Left ventricle myocardium inferior (tissue), 1 donor: ENCODE measurements around the gene GLTPD2. TPM values are rescaled to one million over a fixed set of nuclear protein-coding genes. Genes with fewer than 3 reads are reported as not detected.

Experiments used
- DNase-seq: peaks from one replicate; pipeline ENCODE4 v3.0.0-alpha.2; 2020
- H3K27ac ChIP-seq: fragments of 200-600 bp; replicated peaks from 2 replicates; pipeline ENCODE4 v1.8.0; 2021
- H3K27me3 ChIP-seq: fragments of 200-600 bp; 2 replicates; pipeline ENCODE4 v1.8.0; 2021; ENCODE audit warnings: low read depth
- H3K36me3 ChIP-seq: fragments of 200-600 bp; 2 replicates; pipeline ENCODE4 v1.8.0; 2021
- H3K4me1 ChIP-seq: fragments of 200-600 bp; 2 replicates; pipeline ENCODE4 v1.8.0; 2021
- H3K4me3 ChIP-seq: fragments of 200-600 bp; 2 replicates; pipeline ENCODE4 v1.8.0; 2021; ENCODE audit warnings: mild to moderate bottlenecking, moderate library complexity
- H3K9me3 ChIP-seq: fragments of 200-600 bp; replicated peaks from 2 replicates; pipeline ENCODE4 v1.8.0; 2021
- intact Hi-C: fragments of 100-400 bp; cut with micrococcal nuclease; formaldehyde crosslinking; loops from one replicate; pipeline ENCODE4 v1.11.0; 2022
- total RNA-seq: library from RNA; stranded (reverse); fragmentation: NEBNext Ultra II Directional; extraction: Animal tissue kit (Norgen Biotek cat#: 25700); gene quantifications from one replicate; pipeline ENCODE4 v1.2.1, GENCODE V29; 2021
- TF ChIP-seq, protein P1 (sequence below): fragments of 200-600 bp; IDR thresholded peaks from 2 replicates; pipeline ENCODE4 v1.8.0; 2021; ENCODE audit warnings: antibody characterized with exemption, mild to moderate bottlenecking, borderline replicate concordance
- donor health status: DM: no; HTN: yes; CAD: no; lungs with severe emphysema.

Gene GLTPD2
- total RNA-seq, 1 donor from 2014 or later = not detected

DNA sequence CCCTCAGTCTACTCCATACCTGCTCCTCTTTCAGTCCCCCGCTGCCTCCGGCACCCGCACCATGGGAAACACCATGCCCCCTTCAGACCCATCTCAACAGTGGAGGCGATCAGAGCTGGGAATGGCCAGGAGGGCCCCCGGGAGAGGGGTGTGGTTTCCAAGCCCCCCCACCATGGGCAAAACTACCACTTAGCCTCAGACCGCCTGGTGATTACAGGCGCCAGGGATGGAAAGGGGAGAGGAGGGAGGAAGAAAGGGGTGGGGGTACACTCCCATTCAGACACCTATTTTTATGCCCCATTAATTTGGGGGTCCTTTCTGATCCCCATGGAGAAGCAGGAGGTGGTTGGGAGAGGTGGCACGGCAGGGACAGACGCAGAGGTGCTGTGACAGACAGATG, 13.5 kb downstream of the GLTPD2 start, which contains the start of gene C17orf114:
Gene C17orf114 (minus strand): TSS at position 101 of the 400 bp plus-strand sequence.
- Histone ChIP-seq H3K4me1 (peaks cover 14% of the 10 kb centered on the region), H3K36me3 (peaks cover 21% of the 10 kb centered on the region), H3K4me3 (no peak within 1 kb of the TSS), H3K9me3 (no peaks in the 10 kb centered on the region), H3K27me3 (no peaks in the 10 kb centered on the region), H3K27ac (no peak within 1 kb of the TSS)
- no peak for DNase-seq
- TF ChIP-seq, protein P1, sequence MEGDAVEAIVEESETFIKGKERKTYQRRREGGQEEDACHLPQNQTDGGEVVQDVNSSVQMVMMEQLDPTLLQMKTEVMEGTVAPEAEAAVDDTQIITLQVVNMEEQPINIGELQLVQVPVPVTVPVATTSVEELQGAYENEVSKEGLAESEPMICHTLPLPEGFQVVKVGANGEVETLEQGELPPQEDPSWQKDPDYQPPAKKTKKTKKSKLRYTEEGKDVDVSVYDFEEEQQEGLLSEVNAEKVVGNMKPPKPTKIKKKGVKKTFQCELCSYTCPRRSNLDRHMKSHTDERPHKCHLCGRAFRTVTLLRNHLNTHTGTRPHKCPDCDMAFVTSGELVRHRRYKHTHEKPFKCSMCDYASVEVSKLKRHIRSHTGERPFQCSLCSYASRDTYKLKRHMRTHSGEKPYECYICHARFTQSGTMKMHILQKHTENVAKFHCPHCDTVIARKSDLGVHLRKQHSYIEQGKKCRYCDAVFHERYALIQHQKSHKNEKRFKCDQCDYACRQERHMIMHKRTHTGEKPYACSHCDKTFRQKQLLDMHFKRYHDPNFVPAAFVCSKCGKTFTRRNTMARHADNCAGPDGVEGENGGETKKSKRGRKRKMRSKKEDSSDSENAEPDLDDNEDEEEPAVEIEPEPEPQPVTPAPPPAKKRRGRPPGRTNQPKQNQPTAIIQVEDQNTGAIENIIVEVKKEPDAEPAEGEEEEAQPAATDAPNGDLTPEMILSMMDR = no peak
- intact Hi-C loops = no loop called here

DNA sequence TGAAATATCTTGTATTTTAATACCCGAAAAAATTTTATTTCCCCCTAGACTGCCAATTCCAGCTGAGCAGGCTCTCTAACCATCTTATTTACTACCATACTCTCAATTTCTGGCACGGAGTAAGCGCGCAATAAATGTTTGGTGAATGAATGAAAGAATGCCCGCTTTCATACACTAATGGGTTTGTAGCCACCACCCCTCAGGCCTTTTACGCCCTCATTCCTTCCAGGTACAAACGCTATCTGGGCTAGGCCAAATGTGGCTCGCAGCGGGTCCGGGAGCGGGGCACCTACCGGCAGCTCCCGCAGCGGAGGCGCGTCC, 17.7 kb downstream of the GLTPD2 start:
- Histone ChIP-seq H3K36me3 (peaks cover 8% of the 10 kb centered on the region), H3K27ac (peak overlapping the region; percentile 88), H3K9me3 (no peaks in the 10 kb centered on the region), H3K4me3 (peak overlapping the region; percentile 88), H3K4me1 (peaks cover 41% of the 10 kb centered on the region), H3K27me3 (no peaks in the 10 kb centered on the region)
- intact Hi-C loops = no loop called here
- DNase-seq = no peak
- TF ChIP-seq, protein P1 = no peak

DNA sequence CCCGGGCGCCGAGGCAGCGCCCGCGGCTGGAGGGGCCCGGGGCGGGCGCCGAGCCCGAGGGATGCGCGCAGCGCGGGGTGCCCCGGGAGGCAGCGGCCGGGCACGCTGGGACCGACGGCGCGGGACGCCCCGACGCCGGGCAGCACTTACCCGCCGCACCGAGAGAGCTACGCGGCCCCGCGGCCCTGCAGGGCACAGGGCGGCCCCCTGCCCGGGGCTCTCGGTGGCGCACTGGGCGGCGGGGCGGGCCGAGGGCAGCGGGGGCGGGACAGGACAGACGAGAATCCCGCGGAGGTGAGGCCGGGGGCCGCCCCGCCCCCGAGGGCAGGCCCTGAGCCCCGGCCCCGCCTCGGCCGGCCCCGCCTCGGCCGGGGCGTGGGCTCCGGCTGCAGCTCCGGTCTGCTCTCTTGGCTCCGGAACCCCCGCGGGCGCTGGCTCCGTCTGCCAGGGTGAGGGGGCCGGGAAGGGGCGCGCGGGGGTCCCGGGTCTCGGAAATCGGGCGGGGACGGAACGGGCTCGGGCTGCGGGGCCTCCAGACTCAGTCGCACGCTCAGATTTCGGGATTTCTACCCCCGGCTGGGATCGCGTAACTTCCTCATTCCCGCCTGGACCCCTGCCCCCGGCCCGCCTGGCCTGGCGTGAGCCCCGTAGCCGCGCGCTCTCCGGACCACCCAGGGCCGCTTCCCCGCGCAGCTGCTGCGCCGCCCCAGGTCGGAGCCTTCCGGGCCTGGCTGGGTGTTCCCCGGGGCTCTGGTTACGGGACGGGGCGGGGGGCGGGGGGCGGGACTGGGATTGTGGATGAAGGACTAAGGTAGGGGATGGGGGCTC, 18.2 kb downstream of the GLTPD2 start, which contains the start of gene PLD2:
Gene PLD2 (plus strand): TSS at position 376 of the 828 bp plus-strand sequence. CDS start 621 bp downstream, outside the sequence.
- Histone ChIP-seq H3K9me3 (no peaks in the 10 kb centered on the region), H3K4me1 (peaks cover 46% of the 10 kb centered on the region), H3K36me3 (peaks cover 14% of the 10 kb centered on the region), H3K27ac (peak within 1 kb of the TSS; percentile 88), H3K4me3 (peak within 1 kb of the TSS; percentile 88), H3K27me3 (no peaks in the 10 kb centered on the region)
- TF ChIP-seq, protein P1 = no peak
- intact Hi-C loops = no loop called here
- peak; percentile 90 for DNase-seq

DNA sequence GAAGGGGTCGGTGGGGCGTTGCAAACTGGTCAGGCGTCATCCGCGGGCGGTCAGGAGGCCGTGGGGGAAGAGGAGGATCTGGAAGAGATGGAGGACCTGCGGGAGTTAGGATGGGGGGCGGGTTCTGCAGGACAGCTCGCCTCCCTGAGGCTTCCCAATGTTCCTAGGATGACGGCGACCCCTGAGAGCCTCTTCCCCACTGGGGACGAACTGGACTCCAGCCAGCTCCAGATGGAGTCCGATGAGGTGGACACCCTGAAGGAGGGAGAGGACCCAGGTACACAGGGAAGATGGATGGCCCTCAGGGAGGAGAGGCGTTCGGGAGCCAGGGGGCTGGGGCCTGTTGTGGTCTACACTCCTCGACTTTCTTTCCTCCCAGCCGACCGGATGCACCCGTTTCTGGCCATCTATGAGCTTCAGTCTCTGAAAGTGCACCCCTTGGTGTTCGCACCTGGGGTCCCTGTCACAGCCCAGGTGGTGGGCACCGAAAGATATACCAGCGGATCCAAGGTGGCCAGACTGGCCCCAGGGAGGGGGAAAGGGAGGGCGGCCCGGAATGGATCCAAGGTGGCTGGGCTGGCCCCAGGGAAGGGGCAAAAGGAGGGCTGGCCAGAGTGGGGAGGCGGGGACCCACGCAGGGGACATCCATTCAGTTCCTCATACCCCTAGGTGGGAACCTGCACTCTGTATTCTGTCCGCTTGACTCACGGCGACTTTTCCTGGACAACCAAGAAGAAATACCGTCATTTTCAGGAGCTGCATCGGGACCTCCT, 19.0 kb downstream of the GLTPD2 start:
- no peak for DNase-seq
- TF ChIP-seq, protein P1 = no peak
- Histone ChIP-seq H3K4me1 (peaks cover 53% of the 10 kb centered on the region), H3K36me3 (peaks cover 14% of the 10 kb centered on the region), H3K4me3 (peak overlapping the region; percentile 88), H3K9me3 (no peaks in the 10 kb centered on the region), H3K27ac (peak overlapping the region; percentile 88), H3K27me3 (no peaks in the 10 kb centered on the region)
- intact Hi-C loops = no loop called here

DNA sequence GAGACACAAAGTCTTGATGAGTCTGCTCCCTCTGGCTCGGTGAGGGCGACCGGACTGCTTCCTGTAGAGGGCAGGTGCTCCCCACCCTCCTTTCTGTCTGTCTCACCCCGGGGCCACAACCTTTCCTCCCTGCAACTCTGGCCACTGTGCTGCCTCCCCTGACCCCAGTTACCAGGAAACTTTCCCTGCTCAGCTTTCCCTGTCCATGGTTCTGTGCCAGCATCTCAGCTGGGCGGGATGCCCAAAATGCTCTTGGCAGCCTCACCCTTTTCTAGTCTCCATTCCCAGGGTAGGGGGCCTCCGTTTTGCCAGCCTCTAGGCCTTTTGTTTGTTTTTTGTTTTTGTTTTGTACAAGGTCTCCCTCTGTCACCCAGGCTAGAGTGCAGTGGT, 19.6 kb downstream of the GLTPD2 start:
- H3K36me3 ChIP-seq = peaks cover 14% of the 10 kb centered on the region
- H3K4me1 ChIP-seq = peaks cover 56% of the 10 kb centered on the region
- DNase-seq = peak; percentile 70
- no peaks in the 10 kb centered on the region for H3K27me3 ChIP-seq
- TF ChIP-seq, protein P1 = no peak
- intact Hi-C loops = no loop called here
- peak overlapping the region; percentile 88 for H3K27ac ChIP-seq
- H3K4me3 ChIP-seq = peak overlapping the region; percentile 88
- no peaks in the 10 kb centered on the region for H3K9me3 ChIP-seq
